WTC11 (cell line): ENCODE results near the gene ESRRA.

Experiments used
- CREB1 ChIP-seq: sonication (generic); formaldehyde crosslinking; IDR thresholded peaks from 2 replicates; pipeline ENCODE4 v1.8.0; 2023; ENCODE audit warnings: mild to moderate bottlenecking, missing genetic modification reagents
- ESRRA ChIP-seq: sonication (generic); formaldehyde crosslinking; IDR thresholded peaks from 2 replicates; pipeline ENCODE4 v1.8.1; 2022; ENCODE audit warnings: mild to moderate bottlenecking, missing genetic modification reagents, borderline replicate concordance
- IRF2 ChIP-seq: sonication (generic); formaldehyde crosslinking; IDR thresholded peaks from 2 replicates; pipeline ENCODE4 v1.8.0; 2022; ENCODE audit warnings: low read depth, missing genetic modification reagents, borderline replicate concordance
- TEAD4 ChIP-seq: sonication (generic); formaldehyde crosslinking; IDR thresholded peaks from 2 replicates; pipeline ENCODE4 v1.8.0; 2022; ENCODE audit warnings: mild to moderate bottlenecking, missing genetic modification reagents
- TP53 ChIP-seq: sonication (generic); formaldehyde crosslinking; IDR thresholded peaks from 2 replicates; pipeline ENCODE4 v1.8.1; 2023; ENCODE audit warnings: mild to moderate bottlenecking, missing genetic modification reagents
- ZNF317 ChIP-seq: sonication (generic); formaldehyde crosslinking; IDR thresholded peaks from 2 replicates; pipeline ENCODE4 v1.8.1; 2023; ENCODE audit warnings: low read depth, mild to moderate bottlenecking, moderate library complexity, missing genetic modification reagents, borderline replicate concordance
- TF ChIP-seq, protein P1 (sequence below): fragments of 200-600 bp; IDR thresholded peaks from 2 replicates; pipeline ENCODE4 v1.8.0; 2022; ENCODE audit warnings: antibody characterized with exemption
- TF ChIP-seq, protein P2 (sequence below): sonication (generic); formaldehyde crosslinking; IDR thresholded peaks from 2 replicates; pipeline ENCODE4 v1.8.1; 2023; ENCODE audit warnings: mild to moderate bottlenecking, missing genetic modification reagents, moderate library complexity
- TF ChIP-seq, protein P3 (sequence below): sonication (generic); formaldehyde crosslinking; IDR thresholded peaks from 2 replicates; pipeline ENCODE4 v1.8.1; 2023; ENCODE audit warnings: mild to moderate bottlenecking, missing genetic modification reagents, borderline replicate concordance

DNA sequence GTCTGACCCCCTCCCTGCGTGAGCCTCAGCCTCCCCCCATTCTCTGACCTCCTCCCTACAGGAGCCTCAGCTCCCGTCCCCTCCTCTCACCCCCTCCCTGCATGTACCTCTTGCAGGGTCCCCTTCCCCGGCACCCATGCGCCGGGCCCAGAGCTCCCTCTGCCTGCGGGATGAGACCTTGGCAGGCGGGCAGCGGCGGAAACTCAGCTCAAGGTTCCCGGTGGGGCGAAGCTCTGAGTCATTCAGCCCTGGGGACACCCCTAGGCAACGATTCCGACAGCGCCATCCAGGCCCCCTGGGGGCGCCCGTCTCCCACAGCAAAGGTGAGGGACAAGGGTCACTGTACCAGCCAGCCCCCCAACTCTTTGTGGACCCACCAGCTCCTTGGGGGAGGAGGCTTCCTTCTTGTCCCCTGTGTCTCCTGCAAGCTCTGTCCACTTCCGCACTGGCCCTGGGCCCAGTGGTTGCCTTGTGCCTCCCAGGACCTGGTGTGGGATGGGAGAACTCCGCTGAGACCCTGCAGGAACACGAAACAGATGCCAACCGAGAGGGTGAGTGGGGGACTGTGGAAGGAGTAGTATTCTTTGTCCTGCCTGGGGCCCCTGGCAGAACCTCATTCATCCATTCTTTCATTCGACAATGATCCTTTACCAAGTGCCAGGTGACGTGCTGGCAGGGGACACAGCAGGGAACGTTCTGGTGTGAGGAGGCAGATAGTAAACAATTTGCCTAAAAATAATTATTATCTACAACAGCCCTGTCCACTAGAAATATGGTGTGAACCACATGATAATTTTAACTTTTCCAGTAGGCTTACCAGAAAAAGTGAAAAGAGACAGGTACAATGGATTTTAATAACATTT lies 50.0 kb downstream of the ESRRA start:
- TF ChIP-seq, protein P1, sequence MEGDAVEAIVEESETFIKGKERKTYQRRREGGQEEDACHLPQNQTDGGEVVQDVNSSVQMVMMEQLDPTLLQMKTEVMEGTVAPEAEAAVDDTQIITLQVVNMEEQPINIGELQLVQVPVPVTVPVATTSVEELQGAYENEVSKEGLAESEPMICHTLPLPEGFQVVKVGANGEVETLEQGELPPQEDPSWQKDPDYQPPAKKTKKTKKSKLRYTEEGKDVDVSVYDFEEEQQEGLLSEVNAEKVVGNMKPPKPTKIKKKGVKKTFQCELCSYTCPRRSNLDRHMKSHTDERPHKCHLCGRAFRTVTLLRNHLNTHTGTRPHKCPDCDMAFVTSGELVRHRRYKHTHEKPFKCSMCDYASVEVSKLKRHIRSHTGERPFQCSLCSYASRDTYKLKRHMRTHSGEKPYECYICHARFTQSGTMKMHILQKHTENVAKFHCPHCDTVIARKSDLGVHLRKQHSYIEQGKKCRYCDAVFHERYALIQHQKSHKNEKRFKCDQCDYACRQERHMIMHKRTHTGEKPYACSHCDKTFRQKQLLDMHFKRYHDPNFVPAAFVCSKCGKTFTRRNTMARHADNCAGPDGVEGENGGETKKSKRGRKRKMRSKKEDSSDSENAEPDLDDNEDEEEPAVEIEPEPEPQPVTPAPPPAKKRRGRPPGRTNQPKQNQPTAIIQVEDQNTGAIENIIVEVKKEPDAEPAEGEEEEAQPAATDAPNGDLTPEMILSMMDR: peak; percentile 21; the same call in 1 of the 2 replicates
- TF ChIP-seq, protein P2, sequence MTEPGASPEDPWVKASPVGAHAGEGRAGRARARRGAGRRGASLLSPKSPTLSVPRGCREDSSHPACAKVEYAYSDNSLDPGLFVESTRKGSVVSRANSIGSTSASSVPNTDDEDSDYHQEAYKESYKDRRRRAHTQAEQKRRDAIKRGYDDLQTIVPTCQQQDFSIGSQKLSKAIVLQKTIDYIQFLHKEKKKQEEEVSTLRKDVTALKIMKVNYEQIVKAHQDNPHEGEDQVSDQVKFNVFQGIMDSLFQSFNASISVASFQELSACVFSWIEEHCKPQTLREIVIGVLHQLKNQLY (CRISPR knock-in tag): no peak
- TF ChIP-seq ZNF317 (CRISPR knock-in tag): no peak
- TF ChIP-seq CREB1 (CRISPR knock-in tag): no peak
- TF ChIP-seq TEAD4 (CRISPR knock-in tag): no peak
- TF ChIP-seq, protein P3, sequence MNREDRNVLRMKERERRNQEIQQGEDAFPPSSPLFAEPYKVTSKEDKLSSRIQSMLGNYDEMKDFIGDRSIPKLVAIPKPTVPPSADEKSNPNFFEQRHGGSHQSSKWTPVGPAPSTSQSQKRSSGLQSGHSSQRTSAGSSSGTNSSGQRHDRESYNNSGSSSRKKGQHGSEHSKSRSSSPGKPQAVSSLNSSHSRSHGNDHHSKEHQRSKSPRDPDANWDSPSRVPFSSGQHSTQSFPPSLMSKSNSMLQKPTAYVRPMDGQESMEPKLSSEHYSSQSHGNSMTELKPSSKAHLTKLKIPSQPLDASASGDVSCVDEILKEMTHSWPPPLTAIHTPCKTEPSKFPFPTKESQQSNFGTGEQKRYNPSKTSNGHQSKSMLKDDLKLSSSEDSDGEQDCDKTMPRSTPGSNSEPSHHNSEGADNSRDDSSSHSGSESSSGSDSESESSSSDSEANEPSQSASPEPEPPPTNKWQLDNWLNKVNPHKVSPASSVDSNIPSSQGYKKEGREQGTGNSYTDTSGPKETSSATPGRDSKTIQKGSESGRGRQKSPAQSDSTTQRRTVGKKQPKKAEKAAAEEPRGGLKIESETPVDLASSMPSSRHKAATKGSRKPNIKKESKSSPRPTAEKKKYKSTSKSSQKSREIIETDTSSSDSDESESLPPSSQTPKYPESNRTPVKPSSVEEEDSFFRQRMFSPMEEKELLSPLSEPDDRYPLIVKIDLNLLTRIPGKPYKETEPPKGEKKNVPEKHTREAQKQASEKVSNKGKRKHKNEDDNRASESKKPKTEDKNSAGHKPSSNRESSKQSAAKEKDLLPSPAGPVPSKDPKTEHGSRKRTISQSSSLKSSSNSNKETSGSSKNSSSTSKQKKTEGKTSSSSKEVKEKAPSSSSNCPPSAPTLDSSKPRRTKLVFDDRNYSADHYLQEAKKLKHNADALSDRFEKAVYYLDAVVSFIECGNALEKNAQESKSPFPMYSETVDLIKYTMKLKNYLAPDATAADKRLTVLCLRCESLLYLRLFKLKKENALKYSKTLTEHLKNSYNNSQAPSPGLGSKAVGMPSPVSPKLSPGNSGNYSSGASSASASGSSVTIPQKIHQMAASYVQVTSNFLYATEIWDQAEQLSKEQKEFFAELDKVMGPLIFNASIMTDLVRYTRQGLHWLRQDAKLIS (CRISPR knock-in tag): no peak
- TF ChIP-seq ESRRA: no peak
- TF ChIP-seq TP53 (CRISPR knock-in tag): no peak
- no peak for TF ChIP-seq IRF2 (CRISPR knock-in tag)
